Measurements from ENCODE around the gene PFKFB3.
"Not testable (repeated sequence)": the region's sequence is repeated elsewhere in the genome, so short reads cannot be mapped to it uniquely, and the experiment has no call there.

Gene PFKFB3

DNA sequence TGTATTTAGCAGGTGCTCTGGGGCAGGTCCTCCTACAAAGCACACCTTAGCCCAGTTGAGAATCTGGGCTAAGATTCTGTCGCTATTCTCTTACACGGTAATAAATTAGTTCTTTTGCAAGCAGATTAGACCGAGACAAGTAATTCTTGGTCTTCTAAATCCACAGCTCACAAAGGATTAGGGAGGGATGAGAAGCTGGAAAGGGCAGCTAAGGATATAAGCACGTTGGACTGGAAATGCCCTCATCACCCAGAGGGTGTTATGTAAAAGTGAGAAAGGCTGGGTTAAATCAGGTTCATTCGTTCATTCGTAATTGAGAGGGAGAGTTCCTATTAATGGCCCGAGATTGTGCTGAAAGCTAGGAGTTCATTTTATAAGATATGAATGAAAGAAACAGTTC is 41.8 kb downstream of the PFKFB3 start:
- H3K36me3 ChIP-seq (ENCODE audit: control insufficient read depth in 2 of 2, insufficient read depth in 1 of 2, low read length in 2 of 2), result no peaks in the 10 kb centered on the region
- ChIA-PET POLR2A (interaction anchor here (0.5 kb wide), 1 partner anchor 24 kb away, joined by 5 read pairs; no protein-coding TSS in a partner anchor), CTCF (interaction anchor here (1.0 kb wide), 1 partner anchor 22 kb away, joined by 3 read pairs; no protein-coding TSS in a partner anchor)
- H3K4me3 ChIP-seq (ENCODE audit: low read depth, low read length), result no peak overlapping the region
- no peaks in the 10 kb centered on the region for H3K4me1 ChIP-seq (ENCODE audit: control insufficient read depth, insufficient read depth, low read length)
- no peaks in the 10 kb centered on the region for H3K9me3 ChIP-seq (ENCODE audit: control insufficient read depth, insufficient read depth, low read depth, low read length)
- no peak for TF ChIP-seq ZNF175 (tag by site-specific recombination; IDR thresholded peaks at IDR 0.05)
- no peak overlapping the region for H3K27ac ChIP-seq (ENCODE audit: extremely low read depth, low read depth, low read length)

GRCh38 chr10:6247041-6247712 is 44.4 kb downstream of the PFKFB3 start:
- ChIA-PET CTCF (no interaction called here), POLR2A (no interaction called here)
- no peaks in the 10 kb centered on the region for H3K36me3 ChIP-seq (ENCODE audit: control insufficient read depth in 2 of 2, insufficient read depth in 1 of 2, low read length in 2 of 2)
- TF ChIP-seq ZNF830 (tag by site-specific recombination; IDR thresholded peaks at IDR 0.05; ENCODE audit: low read depth), result no peak
- no peak for TF ChIP-seq ZNF513 (tag by site-specific recombination; IDR thresholded peaks at IDR 0.05)
- no peaks in the 10 kb centered on the region for H3K4me1 ChIP-seq (ENCODE audit: control insufficient read depth, insufficient read depth, low read length)
- H3K4me3 ChIP-seq (ENCODE audit: low read depth, low read length), result no peak overlapping the region
- no peaks in the 10 kb centered on the region for H3K9me3 ChIP-seq (ENCODE audit: control insufficient read depth, insufficient read depth, low read depth, low read length)
- H3K27ac ChIP-seq (ENCODE audit: extremely low read depth, low read depth, low read length), result no peak overlapping the region

DNA sequence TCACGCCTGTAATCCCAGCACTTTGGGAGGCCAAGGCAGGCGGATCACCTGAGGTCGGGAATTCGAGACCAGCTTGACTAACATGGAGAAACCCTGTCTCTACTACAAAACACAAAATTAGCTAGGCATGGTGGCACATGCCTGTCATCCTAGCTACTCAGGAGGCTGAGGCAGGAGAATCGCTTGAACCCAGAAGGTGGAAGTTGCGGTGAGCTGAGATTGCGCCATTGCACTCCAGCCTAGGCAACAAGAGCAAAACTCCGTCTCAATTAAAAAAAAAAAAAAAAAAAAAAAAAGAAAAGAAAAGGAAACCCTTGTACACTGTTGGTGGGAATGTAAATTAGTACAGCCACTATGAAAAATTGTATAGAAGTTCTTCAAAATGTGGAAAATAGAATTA is 46.2 kb downstream of the PFKFB3 start:
- CTCF ChIA-PET, result interaction anchor here (0.6 kb wide), 1 partner anchor 36 kb away, joined by 3 read pairs; no protein-coding TSS in a partner anchor
- H3K27ac ChIP-seq (ENCODE audit: extremely low read depth, low read depth, low read length); H3K36me3 ChIP-seq (ENCODE audit: control insufficient read depth in 2 of 2, insufficient read depth in 1 of 2, low read length in 2 of 2); H3K4me3 ChIP-seq (ENCODE audit: low read depth, low read length); H3K4me1 ChIP-seq (ENCODE audit: control insufficient read depth, insufficient read depth, low read length); H3K9me3 ChIP-seq (ENCODE audit: control insufficient read depth, insufficient read depth, low read depth, low read length); POLR2A ChIA-PET: not testable (repeated sequence)

DNA sequence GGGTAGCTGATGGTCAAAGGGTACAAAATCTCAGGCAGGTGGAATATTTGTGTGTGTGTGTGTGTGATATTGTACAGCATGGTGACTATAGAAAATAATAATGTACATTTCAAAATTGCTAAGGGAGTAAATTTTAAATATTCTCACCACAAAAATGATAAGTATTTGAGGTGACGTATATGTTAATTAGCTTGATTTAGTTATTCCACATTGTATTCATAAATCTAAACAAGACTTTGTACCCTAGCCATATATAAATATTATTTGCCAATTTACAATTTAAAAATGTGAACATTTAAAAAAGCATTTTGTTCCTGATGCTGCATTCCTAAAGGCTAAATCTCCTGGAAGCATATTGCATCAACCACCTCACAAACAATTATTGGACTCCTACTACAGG is 47.0 kb downstream of the PFKFB3 start:
- POLR2A ChIA-PET, result no interaction called here
- CTCF ChIA-PET, result no interaction called here

More for the DNA sequence above, 47.0 kb downstream of the PFKFB3 start:
- no peak for TF ChIP-seq ZNF24 (tag by site-specific recombination; IDR thresholded peaks at IDR 0.05)
- TF ChIP-seq ZNF140 (tag by site-specific recombination; IDR thresholded peaks at IDR 0.05), result no peak
- TF ChIP-seq, protein P1, sequence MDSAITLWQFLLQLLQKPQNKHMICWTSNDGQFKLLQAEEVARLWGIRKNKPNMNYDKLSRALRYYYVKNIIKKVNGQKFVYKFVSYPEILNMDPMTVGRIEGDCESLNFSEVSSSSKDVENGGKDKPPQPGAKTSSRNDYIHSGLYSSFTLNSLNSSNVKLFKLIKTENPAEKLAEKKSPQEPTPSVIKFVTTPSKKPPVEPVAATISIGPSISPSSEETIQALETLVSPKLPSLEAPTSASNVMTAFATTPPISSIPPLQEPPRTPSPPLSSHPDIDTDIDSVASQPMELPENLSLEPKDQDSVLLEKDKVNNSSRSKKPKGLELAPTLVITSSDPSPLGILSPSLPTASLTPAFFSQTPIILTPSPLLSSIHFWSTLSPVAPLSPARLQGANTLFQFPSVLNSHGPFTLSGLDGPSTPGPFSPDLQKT (IDR thresholded peaks at IDR 0.05; ENCODE audit: borderline replicate concordance, low read depth, low read length), result no peak
- TF ChIP-seq ZNF792 (tag by site-specific recombination; IDR thresholded peaks at IDR 0.05), result no peak
- TF ChIP-seq ZNF701 (tag by site-specific recombination; IDR thresholded peaks at IDR 0.05), result no peak
- no peak for TF ChIP-seq ZBTB11 (tag by site-specific recombination; conservative IDR thresholded peaks at IDR 0.05; ENCODE audit: low read depth)
- TF ChIP-seq ZNF157 (tag by site-specific recombination; IDR thresholded peaks at IDR 0.05), result no peak
- no peak for TF ChIP-seq YY2 (tag by site-specific recombination; IDR thresholded peaks at IDR 0.05)
- TF ChIP-seq ZNF404 (tag by site-specific recombination; IDR thresholded peaks at IDR 0.05), result no peak
- TF ChIP-seq ZNF558 (tag by site-specific recombination; IDR thresholded peaks at IDR 0.05), result no peak
- Histone ChIP-seq H3K4me1 (ENCODE audit: control insufficient read depth, insufficient read depth, low read length) (no peaks in the 10 kb centered on the region), H3K9me3 (ENCODE audit: control insufficient read depth, insufficient read depth, low read depth, low read length) (no peaks in the 10 kb centered on the region), H3K36me3 (ENCODE audit: control insufficient read depth in 2 of 2, insufficient read depth in 1 of 2, low read length in 2 of 2) (no peaks in the 10 kb centered on the region), H3K27ac (ENCODE audit: extremely low read depth, low read depth, low read length) (no peak overlapping the region), H3K4me3 (ENCODE audit: low read depth, low read length) (no peak overlapping the region)
